GM12878 (cell line): ENCODE measurements around the gene USP35. TPM values are rescaled to one million over a fixed set of nuclear protein-coding genes. Genes with fewer than 3 reads are reported as not detected.

Source experiments
- ATAC-seq: fragments of 200-7000 bp; cut with Tn5 transposase; 3 replicates; pipeline ENCODE4 v1.9.1; 2020; ENCODE audit warnings: mild to moderate bottlenecking, moderate library complexity
- BruUV-seq: library from RNA; stranded (reverse); fragments of 400-500 nt; replicated peaks from 2 replicates; lab custom pipeline; 2021; lab: Mats Ljungman, UMichigan
- CTCF ChIA-PET: fragments of 300-600 bp; sonication (Branson Sonifier 250); formaldehyde crosslinking; extraction: SDS; loops from one replicate; lab custom pipeline; 2021; ENCODE audit warnings: inconsistent platforms; lab: Yijun Ruan, JAX
- POLR2A ChIA-PET: fragments of 350-600 bp; formaldehyde crosslinking; extraction: SDS; loops from one replicate; lab custom pipeline; 2021; ENCODE audit warnings: inconsistent platforms; lab: Charles Lee
- RAD21 ChIA-PET: fragments of 300-600 bp; sonication (Branson Sonifier 250); formaldehyde crosslinking; loops from one replicate; lab custom pipeline; 2023; ENCODE audit warnings: antibody characterized with exemption; ENCODE audit not compliant: unreplicated experiment; lab: Charles Lee
- SMC1A ChIA-PET: fragments of 300-600 bp; sonication (Branson Sonifier 250); formaldehyde crosslinking; loops from one replicate; lab custom pipeline; 2023; ENCODE audit not compliant: unreplicated experiment, uncharacterized antibody; lab: Charles Lee
- DNase-seq: peaks from one replicate; pipeline ENCODE4 v3.0.0-alpha.2; 2011; ENCODE audit warnings: low read depth, low spot score
- FAIRE-seq: peaks from 3 replicates; lab custom pipeline; 2011; peaks lifted over from hg19 to GRCh38; lab: Jason Lieb, UNC
- H2AFZ ChIP-seq: 2 replicates; pipeline ENCODE4 v1.6.0; 2011; ENCODE audit warnings: low read depth, low read length, control low read depth; ENCODE audit not compliant: control insufficient read depth
- H3K27ac ChIP-seq: 2 replicates; pipeline ENCODE4 v1.5.1; 2011; ENCODE audit warnings: control low read depth; ENCODE audit not compliant: control insufficient read depth, insufficient read depth
- H3K27me3 ChIP-seq, 2 experiments: replicated peaks in 1 of 2; 2 replicates each; pipeline versions ENCODE4 v1.6.0 to v1.6.1; 2011; ENCODE audit warnings: low read length in 1 of 2; ENCODE audit not compliant: control insufficient read depth in 2 of 2, insufficient read depth in 2 of 2
- H3K36me3 ChIP-seq, 2 experiments: 2 replicates each; pipeline ENCODE4 v1.5.1; 2011; ENCODE audit warnings: low read length in 1 of 2; ENCODE audit not compliant: control insufficient read depth in 2 of 2, insufficient read depth in 2 of 2
- H3K4me1 ChIP-seq: 2 replicates; pipeline ENCODE4 v1.6.1; 2011; ENCODE audit warnings: mild to moderate bottlenecking, low read length, moderate library complexity, mixed read lengths; ENCODE audit not compliant: control insufficient read depth, insufficient read depth
- H3K4me2 ChIP-seq: 2 replicates; pipeline ENCODE4 v1.6.0; 2011; ENCODE audit warnings: control low read depth; ENCODE audit not compliant: control insufficient read depth, insufficient read depth
- H3K4me3 ChIP-seq: fragments of 200-600 bp; sonication (generic); 2 replicates; pipeline ENCODE4 v1.5.1; 2016
- H3K79me2 ChIP-seq: 2 replicates; pipeline ENCODE4 v1.6.0; 2011; ENCODE audit warnings: low read length; ENCODE audit not compliant: control insufficient read depth, insufficient read depth
- H3K9ac ChIP-seq: 2 replicates; pipeline ENCODE4 v1.8.0; 2011; ENCODE audit warnings: low read length, control low read depth, mixed read lengths; ENCODE audit not compliant: control insufficient read depth, insufficient read depth
- H3K9me3 ChIP-seq: replicated peaks from 3 replicates; pipeline ENCODE4 v1.5.1; 2011; ENCODE audit warnings: mild to moderate bottlenecking, low read length; ENCODE audit not compliant: control insufficient read depth, insufficient read depth
- H4K20me1 ChIP-seq: 2 replicates; pipeline ENCODE4 v1.6.0; 2011; ENCODE audit not compliant: control insufficient read depth, insufficient read depth
- CHD2 ChIP-seq: IDR thresholded peaks from 2 replicates; pipeline ENCODE4 v1.6.1; 2011; ENCODE audit warnings: low read depth, low read length, improper control_type of control experiment, borderline replicate concordance
- FOXM1 ChIP-seq: IDR thresholded peaks from 2 replicates; pipeline ENCODE4 v1.6.1; 2012; ENCODE audit warnings: low read depth, mild to moderate bottlenecking, inconsistent platforms, low read length, moderate library complexity
- NFXL1 ChIP-seq: fragments of 450-650 bp; IDR thresholded peaks from 2 replicates; pipeline ENCODE4 v1.6.1; 2017; ENCODE audit warnings: antibody characterized with exemption, mild to moderate bottlenecking, borderline replicate concordance
- TAF1 ChIP-seq: IDR thresholded peaks from 2 replicates; pipeline ENCODE4 v1.6.1; 2011; ENCODE audit warnings: mild to moderate bottlenecking, low read depth, low read length, borderline replicate concordance
- TBL1XR1 ChIP-seq: IDR thresholded peaks from 2 replicates; pipeline ENCODE4 v1.6.1; 2012; ENCODE audit warnings: low read depth, low read length, improper control_type of control experiment
- ZNF622 ChIP-seq: fragments of 450-650 bp; IDR thresholded peaks from 2 replicates; pipeline ENCODE4 v1.6.1; 2017; ENCODE audit warnings: mild to moderate bottlenecking, inconsistent platforms
- WGBS: methylation state at CpG from one replicate; pipeline ENCODE4 v1.1.6; 2016; ENCODE audit warnings: low lambda C conversion rate; ENCODE audit not compliant: insufficient replicate concordance, insufficient coverage; ENCODE audit errors: missing lambda C conversion rate; 5-methylcytosine and 5-hydroxymethylcytosine counted together
- in situ Hi-C: fragments of 300-500 bp; cut with MboI; formaldehyde crosslinking; loops from 9 replicates; pipeline ENCODE4 v1.14.3; 2018; ENCODE audit warnings: mixed read lengths
- intact Hi-C: fragments of 100-400 bp; cut with micrococcal nuclease; formaldehyde crosslinking; loops from one replicate; pipeline ENCODE4 v1.14.2; 2022; ENCODE audit not compliant: unreplicated experiment
- polyA plus RNA-seq, 11 experiments: library from polyadenylated mRNA; depleted of rRNA in 4 of 11; unstranded in 6 of 11; stranded (reverse) in 5 of 11; fragments of >200 nt; fragmentation: Nextera tagmentation in 4 of 11; fragmentation: Illumina TruSeq in 1 of 11; extraction: Ambion mirVana in 4 of 11; extraction: Trizol in 1 of 11; gene quantifications; 1 replicate in 1 of 11; 2 replicates in 10 of 11; pipeline versions ENCODE4 v1.2.1 to v1.2.3, GENCODE V29; 2011 to 2016; ENCODE audit warnings: inconsistent platforms in 2 of 11, missing spikeins in 2 of 11, low read depth in 1 of 11
- total RNA-seq, 4 experiments: library from RNA; depleted of rRNA in 3 of 4; stranded (reverse); fragments of >200 nt in 3 of 4; fragmentation: Illumina TruSeq in 1 of 4; extraction: Trizol in 1 of 4; gene quantifications; 2 replicates each; pipeline versions ENCODE4 v1.2.1 to v1.2.3, GENCODE V29; 2013 to 2021
- TF ChIP-seq, protein P1 (sequence below): fragments of 450-650 bp; IDR thresholded peaks from 2 replicates; pipeline ENCODE4 v1.6.1; 2016; ENCODE audit warnings: mild to moderate bottlenecking
- TF ChIP-seq, protein P2 (sequence below): fragments of 450-650 bp; IDR thresholded peaks from 2 replicates; pipeline ENCODE4 v1.6.1; 2017; ENCODE audit warnings: mild to moderate bottlenecking
- TF ChIP-seq, protein P3 (sequence below): fragments of 450-650 bp; IDR thresholded peaks from 2 replicates; pipeline ENCODE4 v1.6.1; 2018; ENCODE audit warnings: borderline replicate concordance, mild to moderate bottlenecking; ENCODE audit not compliant: partially characterized antibody
- TF ChIP-seq, protein P4 (sequence below): IDR thresholded peaks from 2 replicates; pipeline ENCODE4 v1.6.1; 2011; ENCODE audit warnings: low read depth, mild to moderate bottlenecking, low read length, moderate library complexity, borderline replicate concordance; ENCODE audit errors: extremely low read depth

Gene USP35
- total and polyA plus RNA-seq, 10 of the 15 experiments (the other 5 are each of a cell fraction or from before 2014, with no cell fraction given) = 0.13 to 6.4 (median 3.1) TPM; not detected in 1

DNA sequence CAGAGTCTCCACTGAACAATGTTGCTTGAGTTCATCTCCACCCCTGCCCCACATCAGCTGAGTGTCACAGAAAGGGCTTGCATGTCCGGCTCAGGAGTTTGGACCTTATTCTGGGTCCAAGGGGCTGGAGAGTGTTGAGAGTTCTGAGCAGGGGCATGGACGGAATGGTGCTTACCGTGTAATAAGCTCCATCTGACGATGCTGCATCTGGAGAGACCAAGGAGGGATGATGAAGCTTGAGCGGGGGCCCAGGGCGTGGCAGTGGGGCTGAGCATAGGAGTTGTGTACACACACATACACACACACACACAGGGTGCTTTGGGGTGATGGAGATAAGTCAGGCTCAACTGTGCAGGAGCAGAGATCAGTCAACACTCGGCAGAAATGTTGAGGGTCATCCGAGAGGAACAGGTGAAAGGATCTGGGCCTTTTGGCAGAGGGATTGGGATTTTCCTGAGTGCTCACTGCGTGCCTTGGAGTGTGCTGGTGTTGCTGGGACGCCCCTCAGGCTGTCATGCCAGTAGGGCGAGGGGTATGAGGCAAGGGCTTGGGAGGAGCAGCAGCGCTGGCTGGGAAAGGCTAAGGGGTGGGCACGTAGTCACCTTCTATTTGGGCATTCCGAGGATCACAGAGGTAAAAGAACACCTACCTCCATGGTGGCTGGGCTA lies 2.3 kb downstream of the USP35 start:
- intact Hi-C loops (no loop called here), in situ Hi-C loops (no loop called here)
- Histone ChIP-seq H3K4me2 (no peak overlapping the region), H3K27ac (no peak overlapping the region), H3K36me3 (no peaks in the 10 kb centered on the region), H3K27me3 (no peaks in the 10 kb centered on the region), H2AFZ (no peak overlapping the region), H3K9me3 (no peaks in the 10 kb centered on the region; the same call in 2 of the 3 replicates), H3K9ac (no peak overlapping the region), H3K4me3 (no peak overlapping the region), H3K79me2 (no peaks in the 10 kb centered on the region), H4K20me1 (no peaks in the 10 kb centered on the region), H3K4me1 (peaks cover 14% of the 10 kb centered on the region)
- ChIA-PET CTCF (interaction anchor here (0.6 to 3.2 kb wide), 3 partner anchors 37 to 374 kb away, joined by 3 to 13 read pairs (median 10); no protein-coding TSS in a partner anchor), SMC1A (interaction anchor here (0.6 to 1.3 kb wide), 2 partner anchors 374 to 401 kb away, joined by 3 read pairs; no protein-coding TSS in a partner anchor), RAD21 (no interaction called here), POLR2A (no interaction called here)
- TF ChIP-seq ZNF622 = no peak
- no peak for TF ChIP-seq NFXL1
- TF ChIP-seq, protein P1, sequence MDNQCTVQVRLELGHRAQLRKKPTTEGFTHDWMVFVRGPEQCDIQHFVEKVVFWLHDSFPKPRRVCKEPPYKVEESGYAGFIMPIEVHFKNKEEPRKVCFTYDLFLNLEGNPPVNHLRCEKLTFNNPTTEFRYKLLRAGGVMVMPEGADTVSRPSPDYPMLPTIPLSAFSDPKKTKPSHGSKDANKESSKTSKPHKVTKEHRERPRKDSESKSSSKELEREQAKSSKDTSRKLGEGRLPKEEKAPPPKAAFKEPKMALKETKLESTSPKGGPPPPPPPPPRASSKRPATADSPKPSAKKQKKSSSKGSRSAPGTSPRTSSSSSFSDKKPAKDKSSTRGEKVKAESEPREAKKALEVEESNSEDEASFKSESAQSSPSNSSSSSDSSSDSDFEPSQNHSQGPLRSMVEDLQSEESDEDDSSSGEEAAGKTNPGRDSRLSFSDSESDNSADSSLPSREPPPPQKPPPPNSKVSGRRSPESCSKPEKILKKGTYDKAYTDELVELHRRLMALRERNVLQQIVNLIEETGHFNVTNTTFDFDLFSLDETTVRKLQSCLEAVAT = no peak
- no peak for TF ChIP-seq FOXM1
- TF ChIP-seq, protein P2, sequence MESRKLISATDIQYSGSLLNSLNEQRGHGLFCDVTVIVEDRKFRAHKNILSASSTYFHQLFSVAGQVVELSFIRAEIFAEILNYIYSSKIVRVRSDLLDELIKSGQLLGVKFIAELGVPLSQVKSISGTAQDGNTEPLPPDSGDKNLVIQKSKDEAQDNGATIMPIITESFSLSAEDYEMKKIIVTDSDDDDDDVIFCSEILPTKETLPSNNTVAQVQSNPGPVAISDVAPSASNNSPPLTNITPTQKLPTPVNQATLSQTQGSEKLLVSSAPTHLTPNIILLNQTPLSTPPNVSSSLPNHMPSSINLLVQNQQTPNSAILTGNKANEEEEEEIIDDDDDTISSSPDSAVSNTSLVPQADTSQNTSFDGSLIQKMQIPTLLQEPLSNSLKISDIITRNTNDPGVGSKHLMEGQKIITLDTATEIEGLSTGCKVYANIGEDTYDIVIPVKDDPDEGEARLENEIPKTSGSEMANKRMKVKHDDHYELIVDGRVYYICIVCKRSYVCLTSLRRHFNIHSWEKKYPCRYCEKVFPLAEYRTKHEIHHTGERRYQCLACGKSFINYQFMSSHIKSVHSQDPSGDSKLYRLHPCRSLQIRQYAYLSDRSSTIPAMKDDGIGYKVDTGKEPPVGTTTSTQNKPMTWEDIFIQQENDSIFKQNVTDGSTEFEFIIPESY = no peak
- TF ChIP-seq, protein P3, sequence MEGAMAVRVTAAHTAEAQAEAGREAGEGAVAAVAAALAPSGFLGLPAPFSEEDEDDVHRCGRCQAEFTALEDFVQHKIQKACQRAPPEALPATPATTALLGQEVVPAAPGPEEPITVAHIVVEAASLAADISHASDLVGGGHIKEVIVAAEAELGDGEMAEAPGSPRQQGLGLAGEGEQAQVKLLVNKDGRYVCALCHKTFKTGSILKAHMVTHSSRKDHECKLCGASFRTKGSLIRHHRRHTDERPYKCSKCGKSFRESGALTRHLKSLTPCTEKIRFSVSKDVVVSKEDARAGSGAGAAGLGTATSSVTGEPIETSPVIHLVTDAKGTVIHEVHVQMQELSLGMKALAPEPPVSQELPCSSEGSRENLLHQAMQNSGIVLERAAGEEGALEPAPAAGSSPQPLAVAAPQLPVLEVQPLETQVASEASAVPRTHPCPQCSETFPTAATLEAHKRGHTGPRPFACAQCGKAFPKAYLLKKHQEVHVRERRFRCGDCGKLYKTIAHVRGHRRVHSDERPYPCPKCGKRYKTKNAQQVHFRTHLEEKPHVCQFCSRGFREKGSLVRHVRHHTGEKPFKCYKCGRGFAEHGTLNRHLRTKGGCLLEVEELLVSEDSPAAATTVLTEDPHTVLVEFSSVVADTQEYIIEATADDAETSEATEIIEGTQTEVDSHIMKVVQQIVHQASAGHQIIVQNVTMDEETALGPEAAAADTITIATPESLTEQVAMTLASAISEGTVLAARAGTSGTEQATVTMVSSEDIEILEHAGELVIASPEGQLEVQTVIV = no peak
- no peak for TF ChIP-seq TAF1
- no peak for TF ChIP-seq TBL1XR1
- TF ChIP-seq, protein P4, sequence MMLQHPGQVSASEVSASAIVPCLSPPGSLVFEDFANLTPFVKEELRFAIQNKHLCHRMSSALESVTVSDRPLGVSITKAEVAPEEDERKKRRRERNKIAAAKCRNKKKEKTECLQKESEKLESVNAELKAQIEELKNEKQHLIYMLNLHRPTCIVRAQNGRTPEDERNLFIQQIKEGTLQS = no peak
- TF ChIP-seq CHD2 = no peak
- DNase-seq (no peak), ATAC-seq (no peak), FAIRE-seq (no peak)
- BruUV-seq = no TSS peak
- WGBS = 86% methylated on average over 14 of the region's 14 CpGs
